ENCODE results near the gene IL19. TPM values are rescaled to one million over a fixed set of nuclear protein-coding genes. Genes with fewer than 3 reads are reported as not detected.

Gene IL19
- total RNA-seq, 1 experiment from 2014 or later, result not detected

DNA sequence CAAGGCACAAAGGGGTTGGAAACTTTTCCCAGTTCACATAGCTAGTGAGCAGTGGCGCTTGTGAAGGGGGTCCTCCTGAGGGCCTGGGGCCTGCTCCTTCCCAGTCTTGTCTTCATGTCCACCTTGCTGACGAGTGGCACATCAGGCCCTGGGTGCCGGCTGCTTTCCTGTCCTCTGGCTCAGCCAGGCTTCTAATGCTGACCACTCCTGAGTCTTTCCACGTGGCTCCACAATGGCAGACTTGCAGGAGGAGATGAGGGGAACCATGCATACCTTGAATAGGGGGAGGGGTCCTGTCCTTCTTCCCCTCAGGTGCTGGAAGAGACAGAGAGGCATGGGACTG is 47.1 kb upstream of the IL19 start:
- Histone ChIP-seq H3K36me3 (ENCODE audit: low read depth) (no peaks in the 10 kb centered on the region), H3K9me3 (ENCODE audit: insufficient read depth, low read depth) (no peaks in the 10 kb centered on the region), H3F3A (ENCODE audit: insufficient read depth, low read depth) (peaks cover 17% of the 10 kb centered on the region; the same call in 1 of the 2 replicates), H3K9me2 (ENCODE audit: insufficient read depth) (no peaks in the 10 kb centered on the region), H3K27ac (peak overlapping the region; percentile 72), H3K4me1 (replicated peaks; ENCODE audit: insufficient read depth) (peaks cover 44% of the 10 kb centered on the region), H3K79me2 (ENCODE audit: low read depth) (peaks cover 68% of the 10 kb centered on the region), H3K4me2 (peak overlapping the region; percentile 66), H3K4me3 (no peak overlapping the region; the same call in 1 of the 2 replicates), H3K27me3 (ENCODE audit: insufficient read depth, low read depth) (no peaks in the 10 kb centered on the region), H2AFZ (no peak overlapping the region), H4K20me1 (ENCODE audit: insufficient read depth) (peaks cover 34% of the 10 kb centered on the region)
- no TSS peak for BruUV-seq (replicated peaks)
- TF ChIP-seq, protein P1, sequence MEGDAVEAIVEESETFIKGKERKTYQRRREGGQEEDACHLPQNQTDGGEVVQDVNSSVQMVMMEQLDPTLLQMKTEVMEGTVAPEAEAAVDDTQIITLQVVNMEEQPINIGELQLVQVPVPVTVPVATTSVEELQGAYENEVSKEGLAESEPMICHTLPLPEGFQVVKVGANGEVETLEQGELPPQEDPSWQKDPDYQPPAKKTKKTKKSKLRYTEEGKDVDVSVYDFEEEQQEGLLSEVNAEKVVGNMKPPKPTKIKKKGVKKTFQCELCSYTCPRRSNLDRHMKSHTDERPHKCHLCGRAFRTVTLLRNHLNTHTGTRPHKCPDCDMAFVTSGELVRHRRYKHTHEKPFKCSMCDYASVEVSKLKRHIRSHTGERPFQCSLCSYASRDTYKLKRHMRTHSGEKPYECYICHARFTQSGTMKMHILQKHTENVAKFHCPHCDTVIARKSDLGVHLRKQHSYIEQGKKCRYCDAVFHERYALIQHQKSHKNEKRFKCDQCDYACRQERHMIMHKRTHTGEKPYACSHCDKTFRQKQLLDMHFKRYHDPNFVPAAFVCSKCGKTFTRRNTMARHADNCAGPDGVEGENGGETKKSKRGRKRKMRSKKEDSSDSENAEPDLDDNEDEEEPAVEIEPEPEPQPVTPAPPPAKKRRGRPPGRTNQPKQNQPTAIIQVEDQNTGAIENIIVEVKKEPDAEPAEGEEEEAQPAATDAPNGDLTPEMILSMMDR (conservative IDR thresholded peaks at IDR 0.05), result no peak
- TF ChIP-seq EZH2 (IDR thresholded peaks at IDR 0.05; ENCODE audit: low read depth), result no peak
- DNase-seq, result no peak
- ChIA-PET CTCF (no interaction called here), POLR2A (ENCODE audit: unreplicated experiment) (no interaction called here)
- intact Hi-C loops (cut with micrococcal nuclease; ENCODE audit: unreplicated experiment), result no loop called here

DNA sequence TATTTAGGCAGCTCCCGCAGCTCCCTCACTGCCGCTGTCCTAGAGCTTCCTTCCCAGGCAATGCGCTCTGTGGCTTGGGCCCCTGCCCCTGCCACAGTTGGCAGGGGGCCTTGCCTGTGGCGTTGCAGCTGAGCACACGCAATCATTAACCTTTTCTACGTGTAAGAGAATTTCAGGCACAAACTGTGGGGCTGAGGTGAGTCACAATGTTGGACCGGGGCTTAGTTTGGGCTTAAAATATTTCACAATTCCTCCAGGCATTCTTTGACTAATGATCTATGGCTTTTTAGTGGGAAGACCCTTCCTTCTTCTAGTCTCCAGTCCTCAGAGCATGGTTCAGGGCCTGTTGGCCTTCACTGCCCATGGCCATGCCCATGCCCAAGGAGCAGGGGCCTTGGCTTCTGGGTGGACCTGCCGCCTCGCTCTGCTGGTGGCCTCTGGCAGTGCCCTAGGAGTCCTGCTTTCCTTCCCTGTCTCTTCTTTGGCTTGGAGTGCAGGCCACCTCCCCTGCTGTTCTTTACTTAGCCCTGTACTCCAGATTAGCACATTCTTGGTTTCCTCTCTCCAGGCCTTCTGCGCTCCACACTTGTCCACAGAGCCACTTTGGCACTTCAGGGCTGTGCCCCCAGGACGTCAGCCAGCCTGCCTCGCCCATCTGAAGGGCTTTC is 46.6 kb upstream of the IL19 start:
- Histone ChIP-seq H3K4me3 (no peak overlapping the region; the same call in 1 of the 2 replicates), H3K27me3 (ENCODE audit: insufficient read depth, low read depth) (no peaks in the 10 kb centered on the region), H2AFZ (no peak overlapping the region), H3K4me1 (replicated peaks; ENCODE audit: insufficient read depth) (peaks cover 44% of the 10 kb centered on the region), H3K27ac (peak overlapping the region; percentile 72), H3K36me3 (ENCODE audit: low read depth) (no peaks in the 10 kb centered on the region), H3K79me2 (ENCODE audit: low read depth) (peaks cover 63% of the 10 kb centered on the region), H3K4me2 (peak overlapping the region; percentile 66), H3K9me2 (ENCODE audit: insufficient read depth) (no peaks in the 10 kb centered on the region), H3F3A (ENCODE audit: insufficient read depth, low read depth) (peaks cover 17% of the 10 kb centered on the region; the same call in 1 of the 2 replicates), H4K20me1 (ENCODE audit: insufficient read depth) (peaks cover 34% of the 10 kb centered on the region), H3K9me3 (ENCODE audit: insufficient read depth, low read depth) (no peaks in the 10 kb centered on the region)
- ChIA-PET CTCF (no interaction called here), POLR2A (ENCODE audit: unreplicated experiment) (no interaction called here)
- TF ChIP-seq EZH2 (IDR thresholded peaks at IDR 0.05; ENCODE audit: low read depth), result no peak
- TF ChIP-seq, protein P1 (conservative IDR thresholded peaks at IDR 0.05), result no peak
- intact Hi-C loops (cut with micrococcal nuclease; ENCODE audit: unreplicated experiment), result no loop called here
- no TSS peak for BruUV-seq (replicated peaks)
- peak in 1 of 2 experiments; percentile 91 for DNase-seq

DNA sequence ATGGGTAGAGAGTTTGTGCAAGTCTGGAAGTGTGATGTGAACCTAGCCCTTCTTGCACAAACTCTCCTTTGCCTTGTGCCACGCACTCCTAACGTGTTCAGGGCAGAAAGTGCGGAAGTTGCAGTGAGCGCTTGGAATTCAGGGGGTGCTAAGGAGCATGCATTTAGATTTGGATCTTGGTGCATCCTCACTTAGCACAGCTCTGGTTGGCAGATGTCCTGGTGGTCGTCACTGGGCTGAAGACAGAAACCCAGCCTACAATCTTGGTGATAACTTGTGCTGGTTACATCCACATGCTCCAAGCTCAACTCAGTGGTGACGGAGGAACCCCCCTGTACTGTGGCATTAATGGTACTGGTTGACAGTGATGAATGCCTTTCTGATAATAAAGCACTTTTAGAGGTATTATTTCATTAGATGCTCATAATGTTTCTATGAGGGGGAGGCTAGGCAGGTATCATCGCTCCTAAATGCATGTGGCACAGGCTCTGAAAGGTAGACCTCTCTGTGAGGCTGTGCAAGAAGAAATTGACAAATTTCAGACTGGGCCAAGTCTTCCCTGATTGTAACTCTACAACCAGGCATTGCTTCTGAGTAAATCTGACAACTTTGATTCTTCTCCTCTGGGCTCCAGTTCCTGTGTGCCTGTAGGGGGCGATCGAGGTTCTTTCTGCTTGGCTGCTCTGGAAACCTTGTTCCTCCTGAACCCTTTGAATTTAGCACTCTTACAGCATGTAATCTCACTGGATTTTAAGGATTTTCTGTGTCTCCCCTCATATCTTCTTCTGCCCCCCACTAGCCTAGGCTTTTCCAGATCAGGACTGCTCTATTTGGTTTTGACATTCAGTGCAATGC is 45.2 kb upstream of the IL19 start:
- CTCF ChIA-PET, result interaction anchor here (0.5 to 1.2 kb wide), 6 partner anchors 34 to 1238 kb away, joined by 3 to 6 read pairs (median 4); no protein-coding TSS in a partner anchor
- TF ChIP-seq EZH2 (IDR thresholded peaks at IDR 0.05; ENCODE audit: low read depth), result no peak
- TF ChIP-seq, protein P1 (conservative IDR thresholded peaks at IDR 0.05), result no peak; the same call in 1 of the 2 replicates
- H3K36me3 ChIP-seq (ENCODE audit: low read depth), result no peaks in the 10 kb centered on the region
- H4K20me1 ChIP-seq (ENCODE audit: insufficient read depth), result peaks cover 29% of the 10 kb centered on the region
- intact Hi-C loops (cut with micrococcal nuclease; ENCODE audit: unreplicated experiment), result loop anchor here (5.0 kb wide), 3 partner anchors 88 to 352 kb away; partner anchors contain the start of gene DYRK3
- peaks cover 17% of the 10 kb centered on the region; the same call in 1 of the 2 replicates for H3F3A ChIP-seq (ENCODE audit: insufficient read depth, low read depth)
- no TSS peak for BruUV-seq (replicated peaks)
- no peak overlapping the region for H2AFZ ChIP-seq
- no peaks in the 10 kb centered on the region for H3K9me2 ChIP-seq (ENCODE audit: insufficient read depth)
- no peak overlapping the region for H3K4me3 ChIP-seq
- peaks cover 49% of the 10 kb centered on the region for H3K79me2 ChIP-seq (ENCODE audit: low read depth)
- H3K9me3 ChIP-seq (ENCODE audit: insufficient read depth, low read depth), result no peaks in the 10 kb centered on the region
- POLR2A ChIA-PET (ENCODE audit: unreplicated experiment), result no interaction called here
- H3K27ac ChIP-seq, result no peak overlapping the region
- peak in 1 of 2 experiments; percentile 21 for DNase-seq
- H3K4me1 ChIP-seq (replicated peaks; ENCODE audit: insufficient read depth), result peaks cover 44% of the 10 kb centered on the region
- no peaks in the 10 kb centered on the region for H3K27me3 ChIP-seq (ENCODE audit: insufficient read depth, low read depth)
- H3K4me2 ChIP-seq, result 0 out of 2 replicates have a peak overlapping the region, but pooled peaks have one; percentile 66
